Pulmonary artery endothelial cell (primary cell): ENCODE measurements around the gene ADGRB3. TPM values are rescaled to one million over a fixed set of nuclear protein-coding genes. Genes with fewer than 3 reads are reported as not detected.

ENCODE experiments used
- DNase-seq: peaks from one replicate; pipeline ENCODE4 v3.0.0-alpha.2; 2011; ENCODE audit warnings: low read depth, low spot score
- total RNA-seq: library from RNA; depleted of rRNA; stranded (reverse); fragments of >200 nt; gene quantifications from 2 replicates; pipeline ENCODE4 v1.2.3, GENCODE V29; 2014

ADGRB3 gene
- total RNA-seq: not detected in 2 replicates

DNA sequence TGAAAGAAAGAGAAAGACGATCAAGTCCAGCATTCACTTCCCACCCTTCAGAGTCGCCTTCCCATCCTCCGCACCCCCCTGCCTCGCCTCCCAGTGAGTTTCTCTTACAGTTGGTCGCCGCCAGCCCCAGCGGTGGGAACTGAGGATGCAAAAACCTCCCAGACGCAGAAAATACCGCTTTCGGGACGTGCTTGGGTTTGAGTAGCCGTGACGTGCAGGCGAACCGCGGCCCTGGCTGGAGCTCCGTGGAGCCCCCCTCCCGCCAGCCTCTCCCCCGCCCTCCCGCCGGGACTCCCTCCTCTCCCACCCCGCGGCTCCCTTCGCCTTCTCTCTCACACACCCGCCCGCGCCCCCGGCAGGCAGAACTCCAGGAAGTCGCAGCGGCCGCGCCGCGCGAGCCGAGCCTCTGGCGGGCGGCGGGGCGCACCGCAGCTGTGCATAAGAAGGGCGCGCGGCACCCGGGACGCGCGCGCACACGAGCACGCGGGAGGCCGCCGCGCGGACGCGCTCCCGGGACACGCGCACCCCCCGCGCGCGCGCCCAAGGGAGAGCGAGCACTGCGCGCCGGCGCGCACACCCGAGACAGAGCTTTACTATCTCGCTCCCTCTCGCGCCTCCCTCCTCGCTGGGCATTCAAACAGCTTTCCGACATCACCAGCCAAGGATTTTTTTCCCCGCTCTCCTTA lies at the start of gene ADGRB3:
ADGRB3 (plus strand) TSS at position 557 of the 686 bp plus-strand sequence. CDS start 3,394 bp downstream, outside the sequence.
- DNase-seq: peak; percentile 4

DNA sequence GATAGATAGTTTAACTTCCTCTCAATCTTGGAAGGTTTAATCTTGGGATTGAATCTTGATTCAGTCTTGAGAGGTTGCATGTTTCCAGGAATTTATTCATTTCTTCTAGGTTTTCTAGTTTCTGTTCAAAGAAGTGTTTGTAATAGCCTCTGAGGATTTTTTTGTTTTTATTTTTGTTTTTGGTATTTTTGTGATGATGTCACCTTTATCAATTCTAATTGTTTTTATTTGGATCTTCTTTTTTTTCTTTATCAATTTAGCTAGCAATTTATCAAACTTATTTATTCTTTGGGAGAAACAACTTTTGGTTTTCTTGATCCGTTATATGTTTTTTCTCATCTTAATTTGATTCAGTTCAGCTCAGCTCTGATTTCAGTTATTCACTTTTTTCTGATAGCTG lies 41.5 kb upstream of the ADGRB3 start:
- no peak for DNase-seq

DNA sequence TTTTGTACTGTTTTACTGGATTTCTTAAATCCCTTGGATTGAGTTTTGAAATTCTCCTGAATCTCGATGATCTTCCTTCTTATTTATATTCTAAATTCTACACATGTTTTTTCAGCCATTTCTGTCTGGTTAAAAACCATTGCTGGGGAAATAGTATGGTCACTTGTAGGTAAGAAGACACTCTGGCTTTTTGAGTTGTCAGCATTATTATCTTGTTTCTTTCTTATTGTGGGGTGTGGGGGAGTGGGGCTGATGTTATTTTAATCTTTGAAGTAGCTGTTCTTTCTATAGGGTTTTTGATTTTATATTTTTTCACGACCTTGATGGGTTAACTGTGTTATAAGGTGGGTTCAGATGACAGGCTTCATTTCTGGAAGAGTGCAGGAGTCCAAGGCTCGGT lies 37.4 kb upstream of the ADGRB3 start:
- DNase-seq: no peak

DNA sequence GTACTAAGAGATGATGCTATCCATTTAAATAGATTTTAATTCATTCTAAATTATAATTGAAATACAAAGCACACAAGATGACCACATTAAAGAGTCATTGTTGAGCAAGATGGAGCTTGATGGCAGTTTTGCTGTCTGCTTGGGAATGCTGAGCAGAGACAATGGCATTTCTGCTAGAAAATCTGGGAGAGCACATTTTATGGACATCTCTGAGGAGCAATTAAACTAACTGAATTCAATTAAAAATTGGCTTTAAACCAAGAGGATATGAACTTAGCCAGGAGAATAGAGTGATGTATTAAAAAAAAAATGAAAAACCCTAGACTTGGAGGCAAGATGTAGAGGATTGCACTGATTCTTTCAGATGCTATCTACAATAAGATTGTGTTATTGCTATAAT lies 19.1 kb upstream of the ADGRB3 start:
- no peak for DNase-seq

DNA sequence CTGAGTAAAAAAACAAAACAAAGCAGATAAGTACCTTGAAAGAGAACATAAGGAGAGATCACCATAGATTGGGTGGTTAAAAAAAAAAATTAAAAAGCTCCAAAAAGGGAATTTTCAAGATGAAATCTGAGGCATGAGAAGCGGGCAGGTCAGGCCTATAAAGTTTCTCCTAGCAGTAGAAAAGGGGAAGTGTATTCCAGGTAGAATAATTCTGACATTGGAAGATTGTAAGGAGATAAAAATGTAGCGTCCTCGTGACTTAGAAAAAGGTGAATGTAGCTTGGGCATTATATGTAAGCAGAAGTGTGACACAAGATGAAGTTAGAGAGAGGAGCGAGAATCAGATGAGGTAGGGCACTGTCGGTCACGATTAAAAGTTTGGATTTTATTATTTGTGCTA lies 9.1 kb upstream of the ADGRB3 start:
- no peak for DNase-seq

DNA sequence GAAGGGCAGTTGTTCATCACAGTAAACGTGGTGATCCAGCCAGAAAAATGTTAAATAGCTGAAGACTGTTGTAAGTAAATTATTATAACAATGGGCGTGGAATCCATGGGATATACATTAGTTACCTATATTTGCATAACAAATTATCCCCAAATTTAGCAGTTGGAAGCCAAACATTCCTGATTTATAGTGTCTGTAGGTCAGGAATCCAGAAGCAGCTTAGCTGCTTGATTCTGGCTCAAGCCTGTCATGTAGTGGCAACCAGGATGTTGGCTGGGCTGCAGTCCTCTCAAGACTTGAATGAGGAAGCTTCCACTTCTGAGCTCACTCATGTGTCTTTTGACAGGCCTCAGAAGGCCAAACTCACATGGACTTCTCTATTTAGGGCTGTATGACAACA lies 6.9 kb upstream of the ADGRB3 start:
- no peak for DNase-seq

DNA sequence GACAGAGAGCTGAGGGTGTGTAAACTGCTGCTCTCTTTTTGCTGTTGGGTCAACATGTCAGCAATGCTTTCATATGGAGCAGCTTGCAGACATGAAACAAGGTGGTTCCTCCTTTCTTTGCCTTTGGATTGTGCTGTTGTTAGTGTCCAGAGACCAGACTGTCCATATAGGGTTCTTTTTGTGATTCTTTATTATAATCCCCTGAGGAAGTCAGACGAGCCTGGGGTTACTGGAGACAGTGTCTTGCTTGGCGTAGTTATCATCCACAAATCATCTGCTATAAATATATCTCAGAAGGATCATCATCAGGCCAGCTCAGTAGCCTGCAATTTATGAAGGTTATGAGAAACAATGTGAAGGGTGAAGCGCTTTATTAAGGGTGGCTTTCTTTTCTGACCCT lies 2.3 kb upstream of the ADGRB3 start:
- DNase-seq: no peak

DNA sequence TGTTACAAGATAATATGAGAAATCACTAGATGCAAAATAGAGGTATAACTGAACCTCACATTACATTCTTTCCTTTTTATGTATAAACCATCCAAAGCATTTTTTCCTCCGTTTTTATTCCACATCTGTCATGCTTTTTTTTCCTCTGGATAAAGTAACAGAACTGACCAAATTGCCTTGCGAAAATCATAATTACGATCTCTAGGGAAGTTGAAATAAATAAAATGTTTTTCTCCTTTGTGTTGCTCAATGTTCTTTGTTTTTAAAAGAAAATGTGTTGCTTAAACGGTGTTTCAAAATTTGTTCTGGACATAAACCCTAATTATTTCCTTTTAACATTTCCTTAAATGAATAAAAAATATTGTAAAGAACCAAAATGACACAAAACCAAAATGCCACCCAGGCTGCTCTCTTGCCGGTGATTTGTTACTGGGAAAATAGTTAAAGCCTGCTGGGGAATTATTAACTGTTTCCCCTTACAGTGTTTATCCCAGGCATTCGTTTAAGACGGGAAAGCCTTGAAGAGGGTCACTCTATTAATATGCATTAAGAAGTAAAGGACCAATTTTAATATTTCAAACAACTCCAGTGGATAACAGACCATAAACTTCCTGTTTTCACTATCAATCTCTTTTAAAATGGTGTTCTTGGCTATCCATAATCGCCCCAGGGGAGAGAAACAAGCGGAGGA lies 1.7 kb upstream of the ADGRB3 start:
- DNase-seq: no peak

DNA sequence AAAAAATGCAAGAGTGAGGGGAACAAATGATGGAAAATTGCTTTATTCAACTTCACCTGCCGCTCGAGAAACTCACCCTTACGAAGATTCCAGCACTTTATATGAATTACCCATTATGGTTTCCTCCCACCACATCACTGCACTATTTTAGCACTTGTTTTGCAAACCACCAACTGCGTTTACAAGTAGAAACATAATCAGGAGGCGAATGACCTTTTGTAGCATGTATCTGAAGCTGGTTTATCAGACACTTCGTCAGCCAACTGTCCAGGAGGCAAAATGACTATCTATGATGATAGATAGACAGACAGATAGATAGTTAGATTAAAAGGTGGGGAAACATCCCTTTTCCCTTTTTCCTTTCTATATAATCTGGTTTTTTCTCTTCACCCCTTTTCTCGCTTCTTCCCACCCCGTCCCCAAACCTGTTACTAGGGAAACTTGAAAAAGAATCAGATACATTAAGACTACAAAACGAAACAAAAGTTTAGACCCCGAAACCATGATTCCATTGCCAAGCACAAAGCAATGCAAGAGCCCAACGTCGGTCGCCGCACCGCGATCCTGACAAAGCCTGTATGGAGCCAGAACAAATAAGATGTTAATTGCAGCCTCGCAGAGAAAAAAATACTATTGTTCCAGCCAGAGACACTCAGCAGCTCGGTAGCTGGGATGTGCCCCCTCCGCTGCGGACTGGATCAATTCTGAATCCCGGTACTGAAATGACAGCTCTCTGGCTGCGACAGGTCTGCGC lies 933 bp upstream of the ADGRB3 start:
- DNase-seq: no peak

DNA sequence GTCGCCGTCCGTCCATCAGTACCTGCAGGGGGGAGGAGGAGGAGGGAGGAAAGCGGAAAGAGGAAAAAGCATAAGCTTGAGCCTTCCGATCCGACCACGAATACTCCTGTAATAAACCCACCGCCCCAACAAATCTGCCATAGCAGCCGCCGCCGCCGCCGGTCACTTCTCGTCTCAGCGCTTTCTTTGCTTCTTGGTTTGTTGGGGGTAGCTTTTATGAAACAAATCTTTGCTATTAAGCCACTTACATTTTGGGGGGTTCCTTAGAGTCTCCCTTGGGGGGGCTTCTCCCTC lies 277 bp downstream of the ADGRB3 start:
- DNase-seq: no peak

DNA sequence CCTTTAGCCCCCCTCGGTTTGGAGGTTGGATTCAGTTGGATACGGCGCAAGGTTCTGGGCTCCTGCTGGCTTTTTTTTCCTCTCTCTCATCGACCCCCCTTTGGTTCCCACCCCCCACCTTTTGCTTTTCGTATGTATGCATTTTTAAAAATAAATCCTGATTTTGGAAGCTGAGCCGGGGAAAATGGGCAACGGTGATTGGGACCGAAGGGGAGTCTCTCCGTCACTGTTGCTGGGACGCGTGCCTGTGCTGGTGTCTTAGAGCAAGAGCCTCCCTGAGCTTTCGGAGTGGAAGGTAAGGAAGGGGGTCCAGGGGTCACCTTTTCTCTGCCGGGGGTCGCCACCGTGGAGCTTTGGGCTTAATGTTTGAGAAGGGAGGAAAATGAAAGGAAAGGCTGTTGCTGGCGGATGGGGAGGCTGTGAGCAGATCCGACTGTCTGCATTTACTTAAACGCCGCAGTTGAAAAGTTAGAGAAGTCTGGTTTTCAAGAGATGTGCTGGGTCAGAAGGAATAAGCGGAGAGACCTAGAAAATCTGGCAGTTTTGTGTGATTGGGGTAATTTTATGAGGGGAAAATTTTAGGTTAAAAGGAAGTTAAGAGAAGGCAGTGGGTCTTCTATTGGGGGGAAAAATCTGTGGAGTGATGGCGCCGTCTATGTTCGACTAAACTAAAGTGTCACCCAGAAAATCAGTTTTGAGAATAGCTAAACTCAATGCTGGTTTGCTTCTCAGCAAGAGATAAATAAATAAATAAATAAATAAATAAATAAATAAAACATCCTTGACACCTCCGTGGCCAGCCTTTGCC lies 828 bp downstream of the ADGRB3 start:
- DNase-seq: no peak

DNA sequence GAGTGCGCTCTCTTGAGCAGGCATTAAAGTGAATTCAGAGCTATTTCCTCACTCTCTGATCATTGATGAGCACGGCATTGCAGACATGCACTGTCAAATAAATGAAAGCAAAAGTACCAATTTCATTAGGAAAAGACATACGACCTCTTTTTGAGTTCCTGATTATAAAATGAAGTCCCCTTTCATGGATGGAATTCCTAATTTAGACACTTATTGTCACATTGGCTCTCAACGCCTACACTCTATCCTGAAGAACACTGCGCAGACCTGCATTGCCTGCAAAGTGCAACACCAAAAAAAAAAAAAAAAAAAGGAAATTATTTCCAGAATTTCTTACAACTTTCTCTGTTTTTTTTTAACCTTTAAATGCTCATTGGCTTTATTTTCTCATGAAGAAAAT lies 1.6 kb downstream of the ADGRB3 start:
- DNase-seq: no peak

DNA sequence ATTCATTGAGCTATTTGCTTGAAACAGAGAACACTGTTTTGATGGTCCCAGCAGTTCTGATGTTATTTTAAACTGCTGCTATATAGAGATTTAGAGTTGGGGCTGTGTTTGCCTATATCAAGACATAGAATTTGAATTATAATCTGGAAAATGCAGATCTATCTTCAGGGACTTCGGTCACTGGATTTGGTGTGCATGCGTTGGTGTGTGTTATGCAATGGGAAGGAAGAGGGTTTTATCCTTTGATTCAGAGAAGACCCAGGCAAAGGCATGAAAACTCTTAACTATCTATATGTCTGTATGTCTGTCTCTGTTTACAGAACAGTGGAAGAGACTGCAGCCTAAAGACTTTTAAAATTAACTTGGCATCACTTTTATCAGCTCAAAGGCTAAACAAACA lies 2.0 kb downstream of the ADGRB3 start:
- no peak for DNase-seq

DNA sequence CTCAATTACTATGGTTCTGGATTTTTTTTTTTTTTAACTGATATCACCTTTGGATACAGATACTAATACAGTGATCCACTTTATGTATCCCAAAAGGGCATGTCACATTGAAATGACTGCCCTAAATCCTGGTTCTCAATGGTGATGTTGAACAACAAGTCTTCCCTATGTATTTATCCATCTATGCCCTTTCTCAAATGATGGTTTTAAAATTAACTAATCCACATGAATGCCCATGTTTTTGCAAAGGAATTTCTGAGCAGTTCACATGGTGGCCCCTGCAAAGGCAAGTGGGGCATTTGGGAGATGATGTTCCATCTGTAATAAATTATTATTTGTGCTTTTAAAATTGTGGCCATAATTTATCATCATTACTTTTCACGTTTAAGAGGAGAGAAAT lies 2.7 kb downstream of the ADGRB3 start:
- DNase-seq: no peak

DNA sequence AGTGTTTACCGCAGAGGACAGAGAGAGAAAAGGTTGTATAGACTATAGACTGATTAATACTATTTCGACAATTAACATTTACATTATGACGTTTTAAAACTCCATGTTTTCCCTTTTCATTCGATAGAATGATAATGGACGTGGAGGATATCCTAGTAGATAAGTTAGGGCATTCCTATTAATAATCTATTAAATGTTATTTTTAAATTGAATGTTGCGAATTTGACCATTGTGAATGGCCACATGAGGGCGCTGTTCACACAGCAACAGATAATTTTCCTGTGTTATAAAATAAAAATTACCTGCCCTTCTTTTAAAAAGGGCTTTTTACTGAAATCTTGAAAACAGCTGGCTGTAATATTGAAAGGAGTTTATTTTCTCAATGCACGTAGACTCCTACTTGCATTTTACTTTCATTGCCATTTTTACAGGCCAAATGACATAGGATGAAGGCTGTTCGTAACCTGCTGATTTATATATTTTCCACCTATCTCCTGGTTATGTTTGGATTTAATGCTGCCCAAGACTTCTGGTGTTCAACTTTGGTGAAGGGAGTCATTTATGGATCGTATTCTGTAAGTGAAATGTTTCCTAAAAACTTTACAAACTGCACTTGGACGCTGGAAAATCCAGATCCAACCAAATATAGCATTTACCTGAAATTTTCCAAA lies 3.3 kb downstream of the ADGRB3 start:
- peak; percentile 3 for DNase-seq

DNA sequence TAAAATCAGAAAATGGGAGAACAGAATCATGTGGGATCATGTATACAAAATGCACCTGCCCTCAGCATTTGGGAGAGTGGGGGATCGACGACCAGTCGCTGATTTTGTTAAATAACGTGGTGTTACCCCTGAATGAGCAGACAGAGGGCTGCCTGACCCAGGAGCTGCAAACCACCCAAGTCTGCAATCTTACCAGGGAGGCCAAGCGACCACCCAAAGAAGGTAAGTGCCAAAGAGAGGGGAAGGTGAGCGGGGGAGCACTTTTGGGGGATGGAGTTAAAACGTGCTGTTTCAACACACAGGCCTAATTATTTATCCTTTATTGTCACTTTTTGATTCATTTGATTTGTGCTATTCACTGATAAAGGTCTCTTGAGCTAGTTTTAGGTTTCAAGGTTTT lies 4.1 kb downstream of the ADGRB3 start:
- no peak for DNase-seq

DNA sequence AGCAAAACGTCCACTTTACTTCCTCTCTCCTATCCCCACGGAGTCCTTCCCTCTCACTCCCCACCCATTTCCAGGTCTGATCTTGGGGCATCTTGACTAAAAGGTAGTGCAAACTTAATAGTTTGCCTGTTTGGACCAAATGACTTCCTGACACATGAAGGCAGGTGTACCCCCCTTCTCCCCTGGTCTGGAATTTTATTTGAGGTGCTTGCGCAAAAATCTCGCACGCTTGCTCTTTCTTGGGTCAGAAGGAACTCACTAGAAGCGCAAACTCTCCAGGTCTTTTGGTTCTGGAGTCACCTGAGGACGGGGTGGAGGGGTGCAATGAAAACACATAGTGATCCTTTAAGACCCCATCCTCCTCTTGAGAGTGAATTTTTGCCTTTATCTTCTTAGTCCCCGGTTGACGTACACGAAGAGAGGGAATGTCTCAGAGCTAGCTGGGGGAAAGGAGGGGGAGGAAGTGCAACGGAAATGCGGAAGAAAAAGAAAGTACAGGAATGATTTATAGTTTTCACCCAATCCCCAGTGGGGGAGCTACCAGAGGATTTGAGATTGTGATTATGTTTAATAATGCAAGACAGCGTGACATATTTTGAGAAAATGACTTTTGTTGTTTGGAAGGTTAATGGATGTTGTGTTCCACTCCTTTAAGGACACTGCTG lies 4.9 kb downstream of the ADGRB3 start:
- DNase-seq: no peak

DNA sequence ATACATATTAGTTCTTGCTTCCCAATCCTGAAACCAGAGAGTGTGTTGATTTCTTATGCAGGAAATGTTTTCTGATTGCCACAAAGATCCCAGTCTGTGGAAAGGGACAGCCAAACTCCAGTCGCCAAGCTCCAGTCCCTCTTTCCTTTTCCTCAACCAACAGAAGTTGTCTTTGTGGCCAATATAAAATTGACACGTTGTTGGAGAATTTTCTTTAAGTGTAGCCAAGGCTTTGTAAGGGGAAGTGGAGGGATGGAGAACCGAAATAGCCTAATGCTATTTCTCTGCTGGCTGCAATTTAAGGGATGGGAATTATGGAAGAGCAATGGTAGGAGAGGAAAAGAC lies 5.4 kb downstream of the ADGRB3 start:
- no peak for DNase-seq

DNA sequence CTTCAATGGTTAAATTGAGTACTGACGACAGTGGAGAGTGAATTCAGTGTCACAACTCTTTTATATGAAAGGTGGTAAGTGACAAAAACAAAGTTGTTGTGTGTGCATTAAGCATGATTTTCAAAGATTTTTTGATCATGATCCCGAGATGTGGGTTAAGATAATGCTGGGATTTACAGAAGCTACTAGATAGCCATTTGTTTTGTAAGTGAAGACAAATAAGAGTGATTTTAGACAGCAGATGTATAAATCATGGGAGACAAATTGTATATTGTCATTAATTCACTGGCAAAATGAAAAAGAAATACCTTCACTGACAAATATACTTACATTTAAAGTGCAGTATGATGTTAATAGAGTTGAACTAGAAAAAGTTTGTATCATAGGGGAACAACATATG lies 6.1 kb downstream of the ADGRB3 start:
- no peak for DNase-seq

DNA sequence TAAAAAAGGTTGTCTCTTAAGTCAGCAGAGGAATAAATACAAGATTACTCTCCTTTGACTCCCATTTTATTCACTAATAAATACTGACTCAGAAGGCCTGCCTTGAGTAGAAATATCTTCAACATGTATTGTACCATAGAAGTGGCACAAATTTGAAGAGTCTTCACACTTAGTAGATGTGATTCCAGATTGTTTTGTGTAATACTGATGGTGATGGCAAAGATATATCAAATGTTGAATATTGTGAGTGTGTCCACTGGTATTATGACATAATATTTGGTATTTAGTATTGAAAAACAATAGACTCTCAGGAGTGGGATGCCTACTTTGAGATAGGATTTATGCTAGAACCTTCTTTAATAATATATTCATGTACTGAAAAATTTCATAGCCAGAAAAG lies 7.0 kb downstream of the ADGRB3 start:
- DNase-seq: no peak

DNA sequence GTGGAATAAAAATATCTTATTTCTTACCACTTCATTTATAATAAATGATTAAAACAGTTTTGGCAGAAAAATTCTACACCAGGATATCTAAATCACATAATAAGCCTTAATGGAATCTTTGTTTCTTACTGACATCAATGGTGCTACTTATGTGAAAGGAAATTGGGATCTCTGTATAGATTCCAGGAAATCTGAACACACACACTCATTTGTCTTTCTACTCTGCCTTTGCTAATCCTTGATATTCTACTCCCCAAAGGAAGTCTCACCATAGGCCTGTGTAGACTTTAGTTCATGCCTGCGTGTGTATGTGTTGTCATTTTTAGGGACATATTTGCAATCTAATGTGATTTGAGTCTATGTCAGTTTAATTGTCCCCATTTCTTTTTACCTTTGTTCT lies 7.9 kb downstream of the ADGRB3 start:
- no peak for DNase-seq
